ENCODE data around the gene GOLGA3. TPM values are rescaled to one million over a fixed set of nuclear protein-coding genes. Genes with fewer than 3 reads are reported as not detected.
A peak's percentile ranks its signal among the peaks of the same experiment; 100 is the strongest.

The GOLGA3 gene
- total RNA-seq, 1 donor from 2014 or later: 148 TPM

DNA sequence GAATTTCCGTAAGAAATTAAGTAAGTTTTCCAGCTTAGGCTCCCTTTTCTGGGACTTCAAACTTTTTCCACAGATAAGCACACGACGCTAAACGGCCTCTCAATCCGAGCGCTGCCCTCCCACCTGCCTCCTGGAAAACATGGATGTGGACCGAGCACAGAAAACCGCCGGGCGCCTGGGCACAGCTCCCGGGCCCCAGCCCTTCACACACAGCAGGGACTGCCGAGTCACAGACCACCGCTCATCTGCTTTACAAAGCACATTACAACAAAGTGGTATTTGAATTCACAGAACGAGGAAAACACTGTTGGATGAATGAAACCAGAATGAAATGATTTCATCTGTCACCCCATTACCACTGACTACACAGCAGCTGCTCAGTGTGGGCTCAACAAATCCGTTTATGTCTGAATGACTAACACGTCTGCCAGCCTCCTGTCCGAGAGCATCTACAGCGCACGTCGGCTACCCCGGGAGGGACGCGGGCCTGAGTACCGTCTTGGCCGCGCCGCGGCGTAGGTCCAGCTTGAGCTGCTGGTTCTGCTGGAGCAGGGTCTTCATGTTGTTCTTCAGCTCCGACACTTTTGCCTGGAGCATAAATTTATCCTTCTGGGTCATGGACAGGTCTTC is 53.9 kb downstream of the GOLGA3 start:
- Mint-ChIP-seq H3K4me1 (ENCODE audit: low read depth) (peaks cover 9% of the 10 kb centered on the region), H3K4me3 (ENCODE audit: unreplicated experiment) (no peak overlapping the region), H3K36me3 (ENCODE audit: low read depth) (peaks cover 34% of the 10 kb centered on the region), H3K9me3 (ENCODE audit: low read depth) (no peaks in the 10 kb centered on the region), H3K27me3 (ENCODE audit: low read depth) (no peaks in the 10 kb centered on the region), H3K27ac (ENCODE audit: unreplicated experiment) (peak overlapping the region; percentile 61)
- TF ChIP-seq, protein P1, sequence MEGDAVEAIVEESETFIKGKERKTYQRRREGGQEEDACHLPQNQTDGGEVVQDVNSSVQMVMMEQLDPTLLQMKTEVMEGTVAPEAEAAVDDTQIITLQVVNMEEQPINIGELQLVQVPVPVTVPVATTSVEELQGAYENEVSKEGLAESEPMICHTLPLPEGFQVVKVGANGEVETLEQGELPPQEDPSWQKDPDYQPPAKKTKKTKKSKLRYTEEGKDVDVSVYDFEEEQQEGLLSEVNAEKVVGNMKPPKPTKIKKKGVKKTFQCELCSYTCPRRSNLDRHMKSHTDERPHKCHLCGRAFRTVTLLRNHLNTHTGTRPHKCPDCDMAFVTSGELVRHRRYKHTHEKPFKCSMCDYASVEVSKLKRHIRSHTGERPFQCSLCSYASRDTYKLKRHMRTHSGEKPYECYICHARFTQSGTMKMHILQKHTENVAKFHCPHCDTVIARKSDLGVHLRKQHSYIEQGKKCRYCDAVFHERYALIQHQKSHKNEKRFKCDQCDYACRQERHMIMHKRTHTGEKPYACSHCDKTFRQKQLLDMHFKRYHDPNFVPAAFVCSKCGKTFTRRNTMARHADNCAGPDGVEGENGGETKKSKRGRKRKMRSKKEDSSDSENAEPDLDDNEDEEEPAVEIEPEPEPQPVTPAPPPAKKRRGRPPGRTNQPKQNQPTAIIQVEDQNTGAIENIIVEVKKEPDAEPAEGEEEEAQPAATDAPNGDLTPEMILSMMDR (IDR thresholded peaks at IDR 0.05): no peak
- no peak for DNase-seq (ENCODE audit: low spot score)

DNA sequence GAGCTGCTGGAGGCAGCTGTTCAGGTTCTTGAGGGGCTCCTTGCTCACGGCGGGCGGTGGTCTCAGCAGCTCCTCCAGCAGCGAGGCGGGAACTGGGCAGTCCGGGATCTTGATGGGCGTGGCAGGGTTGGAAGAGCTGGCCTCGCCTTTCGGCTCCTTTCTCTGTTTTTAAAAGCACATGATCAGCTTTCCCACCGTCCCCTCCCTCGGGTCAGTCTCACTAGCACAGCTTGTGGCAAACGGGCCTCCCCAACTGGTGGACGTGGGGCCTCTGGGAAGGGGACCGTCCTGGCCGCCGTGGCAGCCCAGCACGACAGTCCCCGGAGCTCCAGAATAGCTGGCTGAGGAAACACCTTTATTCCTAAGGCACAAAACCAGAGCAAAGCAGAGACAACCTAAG is 54.5 kb downstream of the GOLGA3 start:
- no peak for DNase-seq (ENCODE audit: low spot score)
- TF ChIP-seq, protein P1 (IDR thresholded peaks at IDR 0.05): no peak
- H3K27me3 Mint-ChIP-seq (ENCODE audit: low read depth): no peaks in the 10 kb centered on the region
- H3K4me3 Mint-ChIP-seq (ENCODE audit: unreplicated experiment): no peak overlapping the region
- H3K4me1 Mint-ChIP-seq (ENCODE audit: low read depth): peaks cover 9% of the 10 kb centered on the region
- peaks cover 32% of the 10 kb centered on the region for H3K36me3 Mint-ChIP-seq (ENCODE audit: low read depth)
- no peaks in the 10 kb centered on the region for H3K9me3 Mint-ChIP-seq (ENCODE audit: low read depth)
- no peak overlapping the region for H3K27ac Mint-ChIP-seq (ENCODE audit: unreplicated experiment)

DNA sequence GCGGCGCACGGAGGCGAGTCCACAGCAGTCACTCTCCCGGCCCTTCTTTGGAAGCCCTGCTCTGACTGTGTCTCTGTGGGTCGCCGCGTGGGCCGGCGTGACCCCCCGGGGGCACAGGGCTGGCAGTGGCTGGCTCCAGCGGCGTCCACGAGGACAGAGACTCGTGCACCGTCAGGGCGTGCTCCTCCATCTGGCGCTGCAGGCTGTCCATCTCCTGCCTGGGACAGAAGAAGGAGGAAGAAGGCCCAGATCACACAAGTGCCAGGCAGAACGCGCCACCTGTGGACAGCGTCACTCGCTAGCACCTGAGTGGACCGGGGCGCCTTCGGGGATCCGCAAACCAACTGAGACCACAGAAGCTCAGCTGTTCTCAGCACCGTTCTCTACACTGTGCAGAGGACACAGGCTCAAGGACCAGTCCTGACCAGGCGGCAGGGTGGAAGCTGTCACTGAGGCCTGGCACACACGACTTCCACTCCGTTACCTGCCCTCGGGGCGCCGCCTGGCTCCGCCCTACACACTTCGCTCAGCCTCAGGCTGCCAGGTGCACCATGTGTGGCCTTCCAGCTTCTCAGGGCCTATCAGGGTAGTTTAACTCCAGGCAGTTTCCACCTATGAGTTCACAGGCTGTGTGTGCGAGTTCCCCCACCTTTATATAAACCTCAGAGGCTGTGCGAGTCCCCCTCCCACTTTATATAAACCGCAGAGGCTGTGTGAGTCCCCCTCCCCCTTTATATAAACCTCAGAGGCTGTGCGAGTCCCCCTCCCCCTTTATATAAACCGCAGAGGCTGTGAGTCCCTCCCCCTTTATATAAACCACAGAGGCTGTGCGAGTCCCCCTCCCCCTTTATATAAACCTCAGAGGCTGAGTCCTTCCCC is 55.4 kb downstream of the GOLGA3 start:
- Mint-ChIP-seq H3K36me3 (ENCODE audit: low read depth) (peaks cover 37% of the 10 kb centered on the region), H3K27me3 (ENCODE audit: low read depth) (no peaks in the 10 kb centered on the region), H3K4me3 (ENCODE audit: unreplicated experiment) (no peak overlapping the region), H3K4me1 (ENCODE audit: low read depth) (peaks cover 11% of the 10 kb centered on the region), H3K27ac (ENCODE audit: unreplicated experiment) (no peak overlapping the region), H3K9me3 (ENCODE audit: low read depth) (no peaks in the 10 kb centered on the region)
- no peak for DNase-seq (ENCODE audit: low spot score)
- TF ChIP-seq, protein P1 (IDR thresholded peaks at IDR 0.05): no peak

DNA sequence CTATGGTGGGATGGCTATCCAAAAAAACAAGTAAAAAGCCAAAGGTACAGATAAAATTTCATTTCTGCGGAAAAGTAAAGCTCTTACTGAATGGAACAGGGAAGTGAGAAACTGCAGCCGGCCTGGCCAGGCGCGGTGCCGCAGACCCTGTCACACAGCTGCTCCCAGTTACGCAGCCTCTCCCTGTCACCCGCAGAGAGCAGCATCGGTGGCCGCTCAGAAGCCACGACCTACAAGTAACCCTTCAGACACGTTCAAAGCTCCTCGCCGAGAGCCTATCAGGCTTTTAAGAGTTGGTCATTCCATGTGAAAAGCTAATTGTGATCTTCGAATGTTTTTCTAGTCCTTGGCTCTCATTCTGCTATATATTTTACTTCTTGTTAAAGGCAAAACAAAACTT is 56.1 kb downstream of the GOLGA3 start:
- Mint-ChIP-seq H3K4me1 (ENCODE audit: low read depth) (peaks cover 16% of the 10 kb centered on the region), H3K36me3 (ENCODE audit: low read depth) (peaks cover 37% of the 10 kb centered on the region)

More for the DNA sequence above, 56.1 kb downstream of the GOLGA3 start:
- Mint-ChIP-seq H3K27me3 (ENCODE audit: low read depth) (no peaks in the 10 kb centered on the region), H3K4me3 (ENCODE audit: unreplicated experiment) (no peak overlapping the region), H3K27ac (ENCODE audit: unreplicated experiment) (no peak overlapping the region), H3K9me3 (ENCODE audit: low read depth) (no peaks in the 10 kb centered on the region)
- DNase-seq (ENCODE audit: low spot score): no peak
- TF ChIP-seq, protein P1 (IDR thresholded peaks at IDR 0.05): no peak

Data from chondrocyte (in vitro differentiated cells).